Body of pancreas (tissue), 4 donors: ENCODE measurements around the gene RIMS4. TPM values are rescaled to one million over a fixed set of nuclear protein-coding genes. Genes with fewer than 3 reads are reported as not detected.

Experiments used
- ATAC-seq: fragments of 150-250 bp; one replicate; pipeline ENCODE4 v1.9.1; 2016
- DNase-seq, 4 donors: peaks; one replicate each; pipeline ENCODE4 v3.0.0-alpha.2; 2019
- H3K27ac ChIP-seq, 4 donors: fragments of 200-600 bp; sonication (generic); 1 replicate in 3 of 4; 2 replicates in 1 of 4; pipeline versions ENCODE4 v1.5.1 to v1.6.1; 2016 to 2019; ENCODE audit warnings: mild to moderate bottlenecking in 1 of 4, mixed read lengths in 1 of 4, moderate library complexity in 1 of 4
- H3K27me3 ChIP-seq, 2 donors: fragments of 200-600 bp; sonication (generic); one replicate each; pipeline ENCODE4 v1.6.0; 2016; ENCODE audit warnings: mild to moderate bottlenecking in 1 of 2
- H3K36me3 ChIP-seq, 2 donors: fragments of 200-600 bp; sonication (generic); replicated peaks in 1 of 2; 2 replicates each; pipeline ENCODE4 v1.5.1; 2016; ENCODE audit warnings: low read depth in 2 of 2; ENCODE audit not compliant: insufficient read depth in 1 of 2
- H3K4me1 ChIP-seq: fragments of 200-600 bp; sonication (generic); one replicate; pipeline ENCODE4 v1.6.0; 2016
- H3K4me3 ChIP-seq, 2 donors: fragments of 200-600 bp; sonication (generic); 1 replicate in 1 of 2; 2 replicates in 1 of 2; pipeline ENCODE4 v1.5.1; 2016 to 2019
- H3K9me3 ChIP-seq, 3 donors: fragments of 200-600 bp; sonication (generic); 1 replicate in 2 of 3; 2 replicates in 1 of 3; pipeline ENCODE4 v1.5.1; 2016
- CTCF ChIP-seq, 7 experiments: fragments of 450-650 bp in 4 of 7; fragments of 200-600 bp in 3 of 7; sonication (generic) in 3 of 7; IDR thresholded peaks; one replicate each; pipeline ENCODE4 v1.5.1; 2016 to 2019; ENCODE audit warnings: antibody characterized with exemption in 7 of 7
- POLR2A ChIP-seq, 3 donors: fragments of 450-650 bp; IDR thresholded peaks; one replicate each; pipeline ENCODE4 v1.6.1; 2016; ENCODE audit warnings: antibody characterized with exemption in 3 of 3, mild to moderate bottlenecking in 2 of 3
- WGBS, 2 donors: methylation state at CpG; one replicate each; pipeline ENCODE4 v1.1.5; 2017; 5-methylcytosine and 5-hydroxymethylcytosine counted together
- intact Hi-C: fragments of 100-400 bp; cut with DNase I; formaldehyde crosslinking; loops from one replicate; pipeline ENCODE4 v1.15.1; 2023
- total RNA-seq, 2 donors: library from RNA; depleted of rRNA; stranded (reverse); fragments of >200 nt; gene quantifications; one replicate each; pipeline ENCODE4 v1.1.0, GENCODE V29; 2016

RIMS4 gene
- total RNA-seq, 2 donors from 2014 or later, result 0.26 TPM; not detected in 1

- DNase-seq (no peak), ATAC-seq (no peak)
- H3K36me3 ChIP-seq, result no peaks in the 10 kb centered on the region
- H3K4me1 ChIP-seq, result no peaks in the 10 kb centered on the region
- WGBS, 2 donors, result 89 to 90% methylated on average over 3 of the region's 3 CpGs
- no peak overlapping the region for H3K27ac ChIP-seq
- TF ChIP-seq CTCF (IDR thresholded peaks at IDR 0.05), result no peak
- TF ChIP-seq POLR2A (IDR thresholded peaks at IDR 0.05), result no peak
- H3K4me3 ChIP-seq, result no peak overlapping the region
- H3K9me3 ChIP-seq, result no peaks in the 10 kb centered on the region
- intact Hi-C loops, result no loop called here
- no peaks in the 10 kb centered on the region for H3K27me3 ChIP-seq
Measured at GRCh38 chr20:44796758-44797457, 13.4 kb downstream of the RIMS4 start.

- Histone ChIP-seq H3K9me3 (no peaks in the 10 kb centered on the region), H3K4me1 (no peaks in the 10 kb centered on the region), H3K36me3 (no peaks in the 10 kb centered on the region), H3K27me3 (no peaks in the 10 kb centered on the region), H3K4me3 (no peak overlapping the region), H3K27ac (no peak overlapping the region)
- TF ChIP-seq CTCF (IDR thresholded peaks at IDR 0.05) (no peak), POLR2A (IDR thresholded peaks at IDR 0.05) (no peak)
- intact Hi-C loops, result no loop called here
- no peak for ATAC-seq
- DNase-seq, result no peak
Measured at GRCh38 chr20:44796311-44796710, 14.0 kb downstream of the RIMS4 start.

GRCh38 chr20:44795836-44796235 lies 14.5 kb downstream of the RIMS4 start:
- Histone ChIP-seq H3K4me3 (no peak overlapping the region), H3K9me3 (no peaks in the 10 kb centered on the region), H3K4me1 (no peaks in the 10 kb centered on the region), H3K27me3 (no peaks in the 10 kb centered on the region), H3K27ac (no peak overlapping the region), H3K36me3 (no peaks in the 10 kb centered on the region)
- intact Hi-C loops, result no loop called here
- 48 to 62% methylated on average over 4 of the region's 4 CpGs for WGBS, 2 donors
- ATAC-seq, result no peak
- TF ChIP-seq POLR2A (IDR thresholded peaks at IDR 0.05), result no peak
- no peak for TF ChIP-seq CTCF (IDR thresholded peaks at IDR 0.05)
- no peak for DNase-seq

GRCh38 chr20:44792796-44793195 lies 17.6 kb downstream of the RIMS4 start:
- ATAC-seq (no peak), DNase-seq (no peak)
- Histone ChIP-seq H3K27me3 (no peaks in the 10 kb centered on the region), H3K4me1 (no peaks in the 10 kb centered on the region), H3K36me3 (no peaks in the 10 kb centered on the region), H3K4me3 (no peak overlapping the region), H3K27ac (no peak overlapping the region), H3K9me3 (no peaks in the 10 kb centered on the region)
- intact Hi-C loops, result no loop called here
- WGBS, 2 donors, result 51 to 74% methylated on average over 5 to 7 of the region's 7 CpGs
- no peak for TF ChIP-seq POLR2A (IDR thresholded peaks at IDR 0.05)
- no peak for TF ChIP-seq CTCF (IDR thresholded peaks at IDR 0.05)
